ENCODE measurements around the gene CREB1. TPM values are rescaled to one million over a fixed set of nuclear protein-coding genes. Genes with fewer than 3 reads are reported as not detected.
"Not testable (repeated sequence)": the region's sequence is repeated elsewhere in the genome, so short reads cannot be mapped to it uniquely, and the experiment has no call there.

Gene CREB1
- total RNA-seq, 1 donor from 2014 or later: 91.7 TPM

DNA sequence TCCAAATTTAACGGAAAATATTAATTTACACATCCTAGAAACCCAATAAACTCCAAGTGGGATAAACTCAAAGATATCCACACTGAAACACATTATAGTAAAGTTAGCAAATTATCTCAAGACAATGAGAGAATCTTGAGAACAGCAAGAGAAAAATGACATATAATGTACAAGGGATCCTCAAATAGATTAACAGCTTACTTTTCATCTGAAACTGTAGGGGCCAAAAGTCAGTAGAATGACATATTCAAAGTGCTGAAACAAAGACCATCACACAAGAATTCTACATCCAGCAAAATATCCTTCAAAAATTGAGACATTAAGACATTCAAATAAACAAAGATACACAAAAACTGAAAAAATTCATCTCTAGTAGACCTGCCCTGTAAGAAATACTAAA, 114.1 kb downstream of the CREB1 start:
- DNase-seq (ENCODE audit: low read depth, low spot score): no peak
- H3K4me1 Mint-ChIP-seq: no peaks in the 10 kb centered on the region
- H3K36me3 Mint-ChIP-seq (ENCODE audit: low read depth): no peaks in the 10 kb centered on the region
- H3K27me3 Mint-ChIP-seq (ENCODE audit: low read depth): no peaks in the 10 kb centered on the region
- peaks cover 7% of the 10 kb centered on the region for H3K9me3 Mint-ChIP-seq
- no peak overlapping the region for H3K27ac Mint-ChIP-seq (ENCODE audit: unreplicated experiment)
- H3K4me3 Mint-ChIP-seq: no peak overlapping the region
- TF ChIP-seq, protein P1, sequence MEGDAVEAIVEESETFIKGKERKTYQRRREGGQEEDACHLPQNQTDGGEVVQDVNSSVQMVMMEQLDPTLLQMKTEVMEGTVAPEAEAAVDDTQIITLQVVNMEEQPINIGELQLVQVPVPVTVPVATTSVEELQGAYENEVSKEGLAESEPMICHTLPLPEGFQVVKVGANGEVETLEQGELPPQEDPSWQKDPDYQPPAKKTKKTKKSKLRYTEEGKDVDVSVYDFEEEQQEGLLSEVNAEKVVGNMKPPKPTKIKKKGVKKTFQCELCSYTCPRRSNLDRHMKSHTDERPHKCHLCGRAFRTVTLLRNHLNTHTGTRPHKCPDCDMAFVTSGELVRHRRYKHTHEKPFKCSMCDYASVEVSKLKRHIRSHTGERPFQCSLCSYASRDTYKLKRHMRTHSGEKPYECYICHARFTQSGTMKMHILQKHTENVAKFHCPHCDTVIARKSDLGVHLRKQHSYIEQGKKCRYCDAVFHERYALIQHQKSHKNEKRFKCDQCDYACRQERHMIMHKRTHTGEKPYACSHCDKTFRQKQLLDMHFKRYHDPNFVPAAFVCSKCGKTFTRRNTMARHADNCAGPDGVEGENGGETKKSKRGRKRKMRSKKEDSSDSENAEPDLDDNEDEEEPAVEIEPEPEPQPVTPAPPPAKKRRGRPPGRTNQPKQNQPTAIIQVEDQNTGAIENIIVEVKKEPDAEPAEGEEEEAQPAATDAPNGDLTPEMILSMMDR (conservative IDR thresholded peaks at IDR 0.05): no peak

DNA sequence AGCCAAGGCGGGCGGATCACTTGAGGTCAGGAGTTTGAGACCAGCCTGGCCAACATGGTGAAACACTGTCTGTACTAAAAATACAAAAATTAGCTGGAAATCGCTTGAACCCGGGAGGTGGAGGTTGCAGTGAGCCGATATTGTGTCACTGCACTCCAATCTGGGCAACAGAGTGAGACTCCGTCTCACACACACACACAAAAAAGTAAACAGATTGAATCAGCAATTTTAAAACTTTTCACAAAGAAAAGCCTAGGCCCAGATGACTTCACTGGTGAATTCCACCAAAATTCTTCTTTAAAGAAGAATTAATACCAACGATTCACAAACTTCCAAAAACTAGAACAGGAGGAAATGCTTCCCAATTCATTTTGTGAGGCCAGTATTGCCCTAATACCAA, 116.8 kb downstream of the CREB1 start:
- not testable (repeated sequence) for H3K4me1 Mint-ChIP-seq; H3K27me3 Mint-ChIP-seq (ENCODE audit: low read depth); H3K4me3 Mint-ChIP-seq; DNase-seq (ENCODE audit: low read depth, low spot score); H3K9me3 Mint-ChIP-seq; H3K27ac Mint-ChIP-seq (ENCODE audit: unreplicated experiment); H3K36me3 Mint-ChIP-seq (ENCODE audit: low read depth)

Other genes with a start within 250 kb of the CREB1 start
- gene METTL21A, start 95.4 kb downstream of the CREB1 start, total RNA-seq: 30.7 and 33.4 TPM in 2 replicates
- 24.3 and 26.5 TPM in 2 replicates for gene CCNYL1, start 181.7 kb downstream of the CREB1 start, total RNA-seq
- 2.4 and 2.5 TPM in 2 replicates for gene FZD5, start 239.9 kb downstream of the CREB1 start, total RNA-seq